ENCODE measurements around the gene TXLNA.

TXLNA gene

GRCh38 chr1:32184650-32185049 lies 5.2 kb downstream of the TXLNA start:
- DNase-seq (ENCODE audit: low read depth, low spot score), result no peak

- no peak for DNase-seq (ENCODE audit: low read depth, low spot score)
Observed at GRCh38 chr1:32186077-32186476, 6.6 kb downstream of the TXLNA start.

GRCh38 chr1:32186491-32186890 lies 7.0 kb downstream of the TXLNA start:
- no peak for DNase-seq (ENCODE audit: low read depth, low spot score)

GRCh38 chr1:32187850-32188249 lies 8.4 kb downstream of the TXLNA start:
- DNase-seq (ENCODE audit: low read depth, low spot score), result no peak

GRCh38 chr1:32192220-32192948 lies 12.9 kb downstream of the TXLNA start:
- no peak for DNase-seq (ENCODE audit: low read depth, low spot score)

GRCh38 chr1:32194984-32195383 lies 15.5 kb downstream of the TXLNA start:
- DNase-seq (ENCODE audit: low read depth, low spot score), result no peak

GRCh38 chr1:32195531-32195930 lies 16.1 kb downstream of the TXLNA start:
- no peak for DNase-seq (ENCODE audit: low read depth, low spot score)

GRCh38 chr1:32195972-32196823 lies 16.7 kb downstream of the TXLNA start:
- no peak for DNase-seq (ENCODE audit: low read depth, low spot score)

GRCh38 chr1:32197074-32197473 lies 17.6 kb downstream of the TXLNA start:
- DNase-seq (ENCODE audit: low read depth, low spot score), result peak; percentile 45

- DNase-seq (ENCODE audit: low read depth, low spot score), result no peak
Observed at GRCh38 chr1:32197837-32198236, 18.4 kb downstream of the TXLNA start.

- no peak for DNase-seq (ENCODE audit: low read depth, low spot score)
Observed at GRCh38 chr1:32198237-32199042, 19.0 kb downstream of the TXLNA start.

GRCh38 chr1:32199043-32199716 lies 19.7 kb downstream of the TXLNA start:
- no peak for DNase-seq (ENCODE audit: low read depth, low spot score)

GRCh38 chr1:32199717-32200072 lies 20.2 kb downstream of the TXLNA start:
- no peak for DNase-seq (ENCODE audit: low read depth, low spot score)

GRCh38 chr1:32200226-32201010 lies 20.9 kb downstream of the TXLNA start, which contains the start of gene CCDC28B:
CCDC28B (plus strand) TSS chr1:32200595; CDS start chr1:32201936, 1,341 bp downstream.
- DNase-seq (ENCODE audit: low read depth, low spot score), result peak; percentile 80

GRCh38 chr1:32201011-32201855 lies 21.8 kb downstream of the TXLNA start:
- DNase-seq (ENCODE audit: low read depth, low spot score), result peak; percentile 73

- DNase-seq (ENCODE audit: low read depth, low spot score), result no peak
Observed at GRCh38 chr1:32204943-32205361, 25.5 kb downstream of the TXLNA start.

GRCh38 chr1:32205401-32206370 lies 26.2 kb downstream of the TXLNA start, which contains the start of gene IQCC:
IQCC (plus strand) TSS chr1:32205671; CDS start chr1:32205682, 11 bp downstream.
- peak; percentile 92 for DNase-seq (ENCODE audit: low read depth, low spot score)

GRCh38 chr1:32208469-32208868 lies 29.0 kb downstream of the TXLNA start:
- no peak for DNase-seq (ENCODE audit: low read depth, low spot score)
